SK-N-DZ (cell line): ENCODE data around the gene MMP2.

Experiments
- DNase-seq: peaks from one replicate; pipeline ENCODE4 v3.0.0-alpha.2; 2015; ENCODE audit warnings: low spot score

The MMP2 gene

GRCh38 chr16:55468352-55468990 is 10.5 kb upstream of the MMP2 start:
- no peak for DNase-seq

DNA sequence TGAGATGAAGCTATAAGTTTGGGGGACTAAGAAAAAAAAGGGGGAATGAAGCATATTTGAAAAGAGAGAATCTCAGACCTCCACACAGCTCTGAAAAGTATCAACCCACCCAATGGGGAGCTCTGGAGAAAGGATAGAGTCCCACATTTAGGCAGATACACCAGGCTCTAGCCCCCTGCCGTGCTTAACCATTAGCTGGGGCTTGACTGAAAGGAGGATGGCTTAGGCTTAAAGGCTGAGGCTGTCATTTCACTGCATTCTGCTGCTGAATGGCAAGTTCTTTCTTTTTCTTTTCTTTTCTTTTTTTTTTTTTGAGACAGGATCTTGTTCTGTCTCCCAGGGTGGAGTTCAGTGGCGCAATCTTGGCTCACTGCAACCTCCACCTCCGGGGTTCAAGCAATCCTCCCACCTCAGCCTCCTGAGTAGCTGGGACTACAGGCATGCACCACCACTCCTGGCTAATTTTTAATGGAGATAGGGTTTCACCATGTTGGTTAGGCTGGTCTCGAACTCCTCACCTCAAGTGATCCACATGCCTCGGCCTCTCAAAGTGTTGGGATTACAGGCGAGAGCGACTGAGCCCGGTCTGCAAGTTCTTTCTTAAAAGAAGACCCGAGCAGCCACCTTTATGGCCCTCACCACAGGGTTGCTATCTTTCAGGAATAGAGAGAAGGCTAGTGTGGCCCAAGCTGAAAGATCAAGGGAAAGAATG is 9.0 kb upstream of the MMP2 start:
- DNase-seq, result no peak

DNA sequence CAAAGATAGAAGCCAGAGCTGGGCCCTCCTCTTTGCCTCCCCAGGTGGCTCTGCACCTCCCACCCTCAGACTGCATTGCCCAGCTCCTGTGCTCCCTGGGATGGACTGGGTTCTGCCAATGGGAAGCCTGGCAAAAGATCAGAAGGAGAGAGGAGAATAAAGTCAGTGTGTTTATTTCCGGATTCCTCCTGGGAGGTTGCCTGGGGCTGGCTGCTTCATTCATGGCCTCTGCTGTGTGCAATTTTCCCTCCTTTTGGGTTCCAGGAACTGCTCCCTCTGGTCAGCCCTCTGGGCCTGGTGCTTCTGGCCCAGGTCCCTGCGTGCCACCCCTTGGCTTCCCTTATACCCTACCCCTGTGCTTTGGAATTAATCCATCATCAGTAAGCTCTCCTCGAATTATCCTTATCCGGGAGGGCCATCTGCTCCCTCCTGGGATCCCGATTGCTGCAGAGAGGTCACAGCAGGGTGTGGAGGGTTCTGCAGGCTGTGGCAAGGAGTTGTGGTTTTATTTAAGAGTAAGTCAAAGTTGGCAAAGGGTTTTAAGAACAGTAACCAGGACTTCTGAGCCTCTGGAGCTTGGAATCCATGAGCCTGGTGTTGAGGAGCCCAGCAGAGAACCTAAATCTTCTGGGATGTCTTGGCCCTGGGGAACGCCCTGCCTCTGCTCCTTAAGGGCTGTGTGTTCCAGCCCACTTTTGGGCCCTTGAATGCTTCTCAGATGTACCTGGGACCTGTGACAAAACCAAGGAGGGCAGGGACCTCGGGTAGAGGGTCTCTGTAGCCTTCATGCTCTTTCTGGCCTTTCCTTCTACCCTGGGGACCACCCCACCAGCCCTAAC is 8.2 kb upstream of the MMP2 start:
- DNase-seq, result no peak

DNA sequence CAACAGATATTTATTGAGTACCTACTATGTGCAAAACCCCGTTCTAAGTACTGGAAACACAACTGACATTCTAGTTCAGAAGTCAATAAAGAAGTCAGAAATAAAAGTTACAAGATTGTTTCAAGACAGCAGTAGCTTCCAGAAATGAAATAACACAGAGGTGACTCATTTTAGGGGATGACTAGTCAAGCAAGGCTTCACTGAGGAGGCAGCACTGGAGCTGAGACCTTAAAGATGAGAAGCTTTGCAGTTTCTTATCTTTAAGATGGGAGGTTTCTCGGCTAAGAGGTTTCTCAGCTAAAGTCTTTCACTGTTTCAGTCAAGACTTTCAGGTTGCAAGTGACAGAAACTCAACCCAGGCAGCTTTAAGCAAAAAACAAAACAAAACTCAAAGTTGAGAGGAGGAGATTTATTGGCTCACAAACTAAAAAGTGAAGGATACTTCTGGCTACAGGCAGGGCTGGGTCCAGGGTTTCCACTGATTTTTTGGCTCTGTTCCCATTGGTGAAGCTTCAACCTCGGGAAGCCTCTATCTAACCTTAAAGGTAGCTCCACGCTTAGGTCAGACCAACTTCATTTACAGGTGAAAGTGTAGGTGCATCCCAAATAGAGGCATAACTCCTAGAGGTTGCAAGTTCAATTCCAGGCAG is 7.4 kb upstream of the MMP2 start:
- DNase-seq, result no peak

DNA sequence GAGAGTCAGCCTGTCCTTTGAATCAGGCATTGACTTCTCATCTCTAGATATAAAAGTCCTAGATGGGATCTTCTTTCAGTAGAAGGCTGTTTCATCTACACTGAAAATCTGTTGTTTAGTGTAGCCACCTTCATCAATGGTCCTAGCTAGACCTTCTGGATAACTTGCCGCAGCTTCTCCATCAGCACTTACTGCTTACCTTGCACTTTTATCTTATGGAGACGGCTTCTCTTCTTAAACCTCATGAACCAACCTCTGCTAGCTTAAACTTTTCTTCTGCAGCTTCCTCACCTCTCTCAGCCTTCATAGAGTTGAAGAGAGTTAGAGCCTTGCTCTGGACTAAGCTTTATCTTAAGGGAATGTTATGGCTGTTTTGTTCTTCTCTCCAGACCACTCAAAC is 5.4 kb upstream of the MMP2 start:
- DNase-seq, result no peak

DNA sequence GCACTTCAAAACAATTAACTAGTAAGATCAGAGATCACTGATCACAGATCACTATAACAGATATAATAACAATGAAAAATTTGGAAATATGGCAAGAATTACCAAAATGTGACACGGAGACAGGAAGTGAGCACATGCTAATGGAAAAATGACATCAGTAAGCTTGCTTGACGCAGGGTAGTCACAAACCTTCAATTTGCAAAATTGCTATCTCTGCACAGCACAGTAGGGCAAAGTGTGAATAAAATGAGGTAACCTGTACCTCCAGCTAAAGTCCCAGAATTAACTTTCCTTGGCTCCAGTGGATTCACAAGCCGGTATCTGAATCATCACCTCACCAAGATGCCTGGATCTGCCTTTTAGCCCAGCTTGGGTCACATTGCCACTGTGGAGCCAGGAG is 4.2 kb upstream of the MMP2 start:
- DNase-seq, result no peak

GRCh38 chr16:55475919-55476318 is 3.1 kb upstream of the MMP2 start:
- DNase-seq, result no peak

DNA sequence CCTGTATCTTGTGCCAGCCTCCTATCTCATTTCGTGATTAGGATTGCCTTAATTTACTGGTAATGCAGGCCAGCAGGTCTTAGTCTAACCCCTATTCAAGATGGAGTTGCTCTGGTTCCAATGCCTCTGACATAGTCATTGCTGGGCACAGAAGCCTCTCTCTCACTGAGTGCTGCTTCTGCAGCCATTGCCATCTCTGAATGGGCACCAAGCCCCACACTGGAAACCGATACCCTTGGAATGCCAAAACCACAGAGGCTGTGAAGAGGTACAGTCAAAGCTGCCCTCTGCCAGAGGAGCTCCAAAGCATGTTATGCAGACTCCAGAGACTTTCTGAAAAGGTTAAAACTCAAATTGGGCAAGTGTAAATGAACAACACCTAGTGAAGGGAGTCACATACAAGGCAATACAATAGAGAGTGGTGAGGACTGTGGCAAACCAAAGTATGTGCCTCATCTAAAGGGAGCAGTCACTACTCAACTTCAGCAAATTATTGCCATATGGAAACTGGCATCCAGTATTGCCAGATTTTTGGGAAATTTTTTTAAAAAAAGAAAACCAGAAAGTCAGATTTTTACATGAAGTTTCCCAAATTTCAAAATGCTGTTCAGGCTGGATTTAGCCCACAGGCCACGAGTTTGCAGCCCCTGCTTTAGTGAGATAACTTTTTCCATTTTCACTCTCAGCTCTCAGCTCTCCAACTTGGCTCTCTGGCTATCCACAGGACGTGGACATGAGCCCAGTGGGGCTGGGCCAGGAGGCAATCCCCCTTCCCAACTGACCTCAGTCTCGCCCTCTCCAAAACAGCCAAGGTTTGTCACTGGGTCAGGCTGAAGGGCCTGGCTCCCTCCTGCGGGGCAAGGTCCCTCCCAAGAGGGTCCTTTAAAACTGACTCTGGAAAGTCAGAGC is 2.1 kb upstream of the MMP2 start:
- DNase-seq, result no peak

DNA sequence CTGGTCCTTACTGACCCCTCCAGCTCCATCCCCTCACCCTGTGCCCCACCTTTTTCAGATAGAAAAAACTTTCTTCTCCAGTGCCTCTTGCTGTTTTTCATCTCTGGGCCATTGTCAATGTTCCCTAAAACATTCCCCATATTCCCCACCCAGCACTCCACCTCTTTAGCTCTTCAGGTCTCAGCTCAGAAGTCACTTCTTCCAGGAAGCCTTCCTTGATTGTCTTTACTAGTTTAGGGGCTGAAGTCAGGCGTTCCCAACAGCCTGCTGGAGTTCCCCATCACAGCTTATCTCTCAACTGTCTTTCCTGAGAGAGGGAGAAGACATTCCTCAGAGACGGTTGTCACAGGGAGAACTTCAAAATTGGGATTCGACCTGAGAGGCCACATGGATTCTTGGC is 1.3 kb upstream of the MMP2 start:
- DNase-seq, result no peak

- DNase-seq, result no peak
These were observed 587 bp downstream of the MMP2 start for GRCh38 chr16:55479430-55480140.

- no peak for DNase-seq
These were observed 1.2 kb downstream of the MMP2 start for GRCh38 chr16:55480228-55480655.

GRCh38 chr16:55481023-55481422 is 2.0 kb downstream of the MMP2 start:
- no peak for DNase-seq

GRCh38 chr16:55482056-55482455 is 3.1 kb downstream of the MMP2 start:
- DNase-seq, result no peak

DNA sequence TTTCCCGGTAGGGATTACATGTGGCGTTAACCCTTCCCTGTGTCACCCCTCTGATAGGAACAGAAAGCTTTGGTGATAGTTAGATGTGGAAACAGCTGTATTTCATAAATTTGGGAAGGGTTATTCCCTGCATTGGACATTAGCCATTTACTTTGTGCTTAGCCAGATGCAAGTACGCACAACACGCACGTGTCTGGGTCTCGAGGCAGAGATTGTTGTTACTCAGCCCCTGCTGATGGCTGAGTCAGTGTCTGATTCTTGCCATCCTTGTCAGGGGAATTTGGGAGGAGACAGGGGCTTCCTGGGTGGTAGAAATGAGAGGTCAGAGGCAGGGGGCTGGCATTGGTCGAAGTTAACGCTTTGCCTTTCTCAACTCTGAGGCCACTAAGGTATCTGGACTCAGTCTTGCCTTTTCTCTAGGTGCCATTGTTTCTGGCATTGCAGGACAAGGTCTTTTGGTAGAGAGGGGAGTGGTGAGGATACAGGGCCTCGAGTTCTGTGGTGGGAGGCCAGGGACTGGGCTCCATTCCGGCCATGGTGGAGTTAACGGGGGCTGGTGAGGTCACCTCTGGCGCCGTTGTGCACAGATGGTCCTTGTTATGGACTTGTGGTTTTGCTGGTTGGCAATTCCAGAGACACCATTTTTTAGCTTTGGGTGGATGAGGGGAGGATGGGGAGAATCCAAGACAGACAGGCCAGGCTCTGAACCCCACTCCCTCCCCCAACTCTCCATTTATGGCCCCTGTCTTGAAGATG is 8.2 kb downstream of the MMP2 start:
- no peak for DNase-seq

DNA sequence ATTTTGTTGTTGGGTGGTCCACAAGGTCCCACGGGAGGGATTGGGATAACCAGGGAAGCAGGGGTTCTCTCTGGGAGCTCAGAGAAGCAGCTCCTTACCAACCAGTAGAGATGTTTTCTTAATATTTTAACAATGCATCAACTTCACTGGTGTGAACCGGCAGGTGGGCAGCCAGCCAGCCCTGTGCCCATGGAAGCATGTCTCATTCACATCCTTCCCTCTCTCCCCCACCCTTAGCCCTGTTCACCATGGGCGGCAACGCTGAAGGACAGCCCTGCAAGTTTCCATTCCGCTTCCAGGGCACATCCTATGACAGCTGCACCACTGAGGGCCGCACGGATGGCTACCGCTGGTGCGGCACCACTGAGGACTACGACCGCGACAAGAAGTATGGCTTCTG is 9.3 kb downstream of the MMP2 start:
- DNase-seq, result no peak

- no peak for DNase-seq
These were observed 10.3 kb downstream of the MMP2 start for GRCh38 chr16:55489119-55489955.

- no peak for DNase-seq
These were observed 10.9 kb downstream of the MMP2 start for GRCh38 chr16:55489956-55490265.

DNA sequence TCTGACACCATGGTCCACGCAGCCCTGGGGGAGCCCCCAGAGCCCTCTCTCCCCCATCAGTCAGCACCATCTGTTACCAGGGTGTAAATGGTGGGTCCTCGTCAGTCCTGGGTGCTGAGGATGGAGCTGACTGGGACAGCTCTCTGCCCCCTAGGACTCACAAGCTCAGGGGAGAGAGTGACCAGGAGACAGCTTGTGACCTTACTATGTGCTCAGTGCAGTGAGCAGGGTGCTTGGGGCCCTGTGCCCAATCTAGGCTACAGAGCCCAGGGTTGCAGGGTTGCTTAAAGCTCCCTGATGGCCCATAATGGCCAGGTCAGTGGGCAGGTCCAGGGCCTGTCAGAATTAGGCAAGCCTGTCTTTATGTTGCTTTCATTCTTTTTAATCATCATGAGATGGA is 11.3 kb downstream of the MMP2 start:
- no peak for DNase-seq

DNA sequence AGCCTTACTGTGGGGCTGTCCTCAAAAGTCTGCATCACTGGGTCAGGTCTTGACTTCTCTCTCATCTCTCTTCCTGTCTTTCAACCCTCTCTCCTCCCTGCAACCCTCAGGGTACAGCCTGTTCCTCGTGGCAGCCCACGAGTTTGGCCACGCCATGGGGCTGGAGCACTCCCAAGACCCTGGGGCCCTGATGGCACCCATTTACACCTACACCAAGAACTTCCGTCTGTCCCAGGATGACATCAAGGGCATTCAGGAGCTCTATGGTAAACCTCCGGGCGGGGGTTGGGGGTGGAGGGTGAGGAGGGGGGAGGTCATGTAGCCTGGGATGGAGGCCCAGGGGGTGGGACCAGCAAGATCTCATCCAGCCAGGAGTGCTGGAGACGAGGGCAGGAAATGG is 12.7 kb downstream of the MMP2 start:
- no peak for DNase-seq
